Naive thymus-derived CD4-positive, alpha-beta T cell (primary cell): ENCODE results near the gene ZMYND11. TPM values are rescaled to one million over a fixed set of nuclear protein-coding genes. Genes with fewer than 3 reads are reported as not detected.

Source experiments
- ATAC-seq: fragments of 150-1000 bp; cut with Tn5 transposase; 2 replicates; pipeline ENCODE4 v1.10.0; 2021; ENCODE audit warnings: mild to moderate bottlenecking, moderate library complexity
- CTCF ChIA-PET: fragments of 350-600 bp; sonication (Branson Sonifier 250); formaldehyde crosslinking; loops from one replicate; lab custom pipeline; 2021; ENCODE audit warnings: antibody characterized with exemption; lab: Charles Lee
- POLR2A ChIA-PET: fragments of 350-600 bp; sonication (Branson Sonifier 250); formaldehyde crosslinking; loops from one replicate; lab custom pipeline; 2021; ENCODE audit warnings: antibody characterized with exemption, inconsistent platforms; lab: Charles Lee
- DNase-seq, 9 donors: peaks; one replicate each; pipeline versions ENCODE4 v3.0.0 to v3.0.0-alpha.2; 2020 to 2022; ENCODE audit warnings: mixed read lengths in 1 of 9
- H3K27ac ChIP-seq: one replicate; pipeline ENCODE4 v1.7.0; 2013; ENCODE audit warnings: mild to moderate bottlenecking, low read depth, low read length, moderate library complexity
- H3K27me3 ChIP-seq, 2 donors: one replicate each; pipeline ENCODE4 v1.7.0; 2013; ENCODE audit warnings: low read length in 2 of 2, mild to moderate bottlenecking in 2 of 2, moderate library complexity in 2 of 2; ENCODE audit not compliant: control insufficient read depth in 2 of 2, insufficient read depth in 2 of 2
- H3K36me3 ChIP-seq, 3 experiments: 1 replicate in 2 of 3; 2 replicates in 1 of 3; pipeline ENCODE4 v1.7.0; 2013; ENCODE audit warnings: low read length in 3 of 3, mild to moderate bottlenecking in 3 of 3, moderate library complexity in 1 of 3; ENCODE audit not compliant: insufficient read depth in 3 of 3, control insufficient read depth in 2 of 3
- H3K4me1 ChIP-seq, 2 donors: one replicate each; pipeline ENCODE4 v1.7.0; 2013; ENCODE audit warnings: low read length in 2 of 2, mild to moderate bottlenecking in 2 of 2, moderate library complexity in 1 of 2; ENCODE audit not compliant: control insufficient read depth in 2 of 2, insufficient read depth in 2 of 2
- H3K4me3 ChIP-seq: 2 replicates; pipeline ENCODE4 v1.7.0; 2013; ENCODE audit warnings: mild to moderate bottlenecking, low read length
- H3K9me3 ChIP-seq, 3 experiments: 1 replicate in 2 of 3; 2 replicates in 1 of 3; pipeline ENCODE4 v1.7.0; 2013; ENCODE audit warnings: low read length in 3 of 3; ENCODE audit not compliant: control insufficient read depth in 2 of 3
- H3K27ac Mint-ChIP-seq, 9 donors: one replicate each; pipeline ENCODE4 v1.8.0; 2020 to 2022; ENCODE audit warnings: mixed read lengths in 9 of 9, mild to moderate bottlenecking in 8 of 9, moderate library complexity in 5 of 9, inconsistent platforms in 2 of 9
- H3K27me3 Mint-ChIP-seq, 5 donors: one replicate each; pipeline ENCODE4 v1.8.0; 2021 to 2022; ENCODE audit warnings: mixed read lengths in 5 of 5, mild to moderate bottlenecking in 1 of 5
- H3K36me3 Mint-ChIP-seq, 5 donors: one replicate each; pipeline ENCODE4 v1.8.0; 2020 to 2022; ENCODE audit warnings: mixed read lengths in 5 of 5, mild to moderate bottlenecking in 3 of 5, inconsistent platforms in 1 of 5
- H3K4me1 Mint-ChIP-seq, 7 donors: one replicate each; pipeline ENCODE4 v1.8.0; 2020 to 2022; ENCODE audit warnings: mixed read lengths in 7 of 7, mild to moderate bottlenecking in 3 of 7, inconsistent platforms in 1 of 7
- H3K4me3 Mint-ChIP-seq, 10 donors: one replicate each; pipeline ENCODE4 v1.8.0; 2020 to 2022; ENCODE audit warnings: mild to moderate bottlenecking in 10 of 10, mixed read lengths in 10 of 10, moderate library complexity in 6 of 10, inconsistent platforms in 2 of 10
- H3K9me3 Mint-ChIP-seq, 11 donors: one replicate each; pipeline ENCODE4 v1.8.0; 2020 to 2022; ENCODE audit warnings: mixed read lengths in 11 of 11, mild to moderate bottlenecking in 4 of 11, inconsistent platforms in 1 of 11, moderate library complexity in 1 of 11
- intact Hi-C, 2 donors: fragments of 100-400 bp; cut with micrococcal nuclease; formaldehyde crosslinking; loops; one replicate each; pipeline ENCODE4 v1.15.1; 2023
- polyA plus RNA-seq, 2 donors: library from polyadenylated mRNA; unstranded; fragments of 300-500 nt; fragmentation: Illumina TruSeq; gene quantifications; one replicate each; pipeline ENCODE4 v1.2.3, GENCODE V29; 2021
- total RNA-seq, 6 experiments: library from RNA in 5 of 6; stranded (reverse) in 5 of 6; gene quantifications; 1 replicate in 5 of 6; 2 replicates in 1 of 6; pipeline ENCODE4 v1.2.3 and lab custom pipeline; 2021 to 2026

The ZMYND11 gene
- total and polyA plus RNA-seq, 7 experiments from 2014 or later = 25.7 to 63.1 (median 41.9) TPM

GRCh38 chr10:191703-192518, 56.7 kb downstream of the ZMYND11 start:
- intact Hi-C loops = no loop called here
- H3K27me3 ChIP-seq = no peaks in the 10 kb centered on the region
- ChIA-PET CTCF (interaction anchor here (0.6 kb wide), 1 partner anchor 429 kb away, joined by 3 read pairs; no protein-coding TSS in a partner anchor), POLR2A (interaction anchor here (0.6 kb wide), 1 partner anchor 52 kb away, joined by 3 read pairs; no protein-coding TSS in a partner anchor)
- Mint-ChIP-seq H3K4me1 (peaks cover 0 to 35% (median 14%) of the 10 kb centered on the region in 7 donors), H3K9me3 (peaks cover 0 to 2% (median 0%) of the 10 kb centered on the region in 11 donors), H3K4me3 (no peak overlapping the region), H3K27me3 (no peaks in the 10 kb centered on the region), H3K27ac (no peak overlapping the region), H3K36me3 (peaks cover 2 to 54% (median 40%) of the 10 kb centered on the region in 5 donors)
- no peak for DNase-seq
- H3K27ac ChIP-seq = no peak overlapping the region
- no peak overlapping the region for H3K4me3 ChIP-seq
- no peaks in the 10 kb centered on the region for H3K36me3 ChIP-seq
- no peaks in the 10 kb centered on the region for H3K9me3 ChIP-seq
- H3K4me1 ChIP-seq = no peaks in the 10 kb centered on the region
- ATAC-seq = no peak

DNA sequence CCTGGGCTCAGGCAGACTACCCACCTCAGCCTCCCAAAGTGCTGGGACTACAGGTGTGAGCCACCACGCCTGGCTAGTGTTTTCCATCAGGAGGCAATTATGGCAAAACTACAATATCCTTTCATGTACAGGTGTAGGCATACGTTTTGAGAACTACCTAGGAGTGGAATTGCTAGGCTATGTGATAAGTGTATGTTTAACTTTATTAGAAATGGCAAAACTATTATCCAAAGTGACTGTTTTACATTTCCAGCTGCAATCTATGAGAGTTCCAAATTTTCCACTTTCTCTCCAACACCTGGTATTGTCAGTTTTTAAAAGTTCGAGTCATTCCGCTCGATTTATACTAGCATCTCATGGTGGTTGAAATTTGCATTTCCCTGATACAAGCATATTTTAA, 59.0 kb downstream of the ZMYND11 start:
- DNase-seq = no peak
- POLR2A ChIA-PET = no interaction called here
- Mint-ChIP-seq H3K4me1 (peaks cover 0 to 35% (median 14%) of the 10 kb centered on the region in 7 donors), H3K9me3 (peaks cover 0 to 2% (median 0%) of the 10 kb centered on the region in 11 donors), H3K36me3 (peaks cover 2 to 54% (median 39%) of the 10 kb centered on the region in 5 donors), H3K27ac (no peak overlapping the region), H3K4me3 (no peak overlapping the region), H3K27me3 (no peaks in the 10 kb centered on the region)
- intact Hi-C loops = no loop called here
- ATAC-seq = no peak
- Histone ChIP-seq H3K4me1 (no peaks in the 10 kb centered on the region), H3K27ac (no peak overlapping the region), H3K4me3 (no peak overlapping the region), H3K36me3 (no peaks in the 10 kb centered on the region), H3K27me3 (no peaks in the 10 kb centered on the region), H3K9me3 (no peaks in the 10 kb centered on the region)
- CTCF ChIA-PET = no interaction called here

- peaks cover 0 to 22% (median 9%) of the 10 kb centered on the region in 5 donors for H3K36me3 Mint-ChIP-seq
- no peak overlapping the region for H3K27ac Mint-ChIP-seq
- no peaks in the 10 kb centered on the region for H3K9me3 Mint-ChIP-seq
These were observed 65.2 kb downstream of the ZMYND11 start for GRCh38 chr10:200405-200804.

DNA sequence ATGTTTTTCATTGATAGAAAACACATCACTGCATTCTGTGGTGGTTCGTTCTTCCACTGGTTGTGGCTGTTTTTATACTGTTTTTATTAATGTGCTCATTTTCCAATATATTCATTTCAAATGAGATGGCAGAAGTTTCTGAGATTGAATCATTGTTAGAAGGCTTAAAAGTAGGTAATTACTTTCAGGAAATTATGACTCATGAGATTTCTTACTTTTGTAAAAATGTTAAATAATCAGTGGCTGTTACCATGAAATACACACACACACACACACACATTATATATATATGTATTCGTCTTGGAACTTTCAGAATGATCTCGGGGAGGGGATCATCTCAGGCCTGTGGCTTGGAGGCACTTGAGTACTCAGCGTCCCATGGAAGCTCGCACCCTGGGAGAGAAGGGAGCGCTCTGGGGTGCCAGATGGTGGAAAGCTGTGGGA, 66.1 kb downstream of the ZMYND11 start:
- POLR2A ChIA-PET = no interaction called here
- DNase-seq = no peak
- no peaks in the 10 kb centered on the region for H3K4me1 ChIP-seq
- Mint-ChIP-seq H3K9me3 (peaks cover 0 to under 1% (median 0%) of the 10 kb centered on the region in 11 donors), H3K27ac (peak overlapping the region in 2 of 9 donors; percentile 46 to 68), H3K4me3 (no peak overlapping the region), H3K4me1 (peaks cover 0 to 19% (median 9%) of the 10 kb centered on the region in 7 donors), H3K36me3 (peaks cover under 1 to 24% (median 12%) of the 10 kb centered on the region in 5 donors), H3K27me3 (no peaks in the 10 kb centered on the region)
- ATAC-seq = no peak
- CTCF ChIA-PET = no interaction called here
- no peak overlapping the region for H3K4me3 ChIP-seq
- no peaks in the 10 kb centered on the region for H3K27me3 ChIP-seq
- no peaks in the 10 kb centered on the region for H3K36me3 ChIP-seq
- intact Hi-C loops = no loop called here
- no peak overlapping the region for H3K27ac ChIP-seq
- H3K9me3 ChIP-seq = no peaks in the 10 kb centered on the region

More at GRCh38 chr10:200405-200804, 65.2 kb downstream of the ZMYND11 start:
- CTCF ChIA-PET = no interaction called here
- Mint-ChIP-seq H3K4me3 (no peak overlapping the region), H3K27me3 (no peaks in the 10 kb centered on the region), H3K4me1 (peaks cover 0 to 20% (median 9%) of the 10 kb centered on the region in 7 donors)
- no peaks in the 10 kb centered on the region for H3K36me3 ChIP-seq
- no peak overlapping the region for H3K4me3 ChIP-seq
- POLR2A ChIA-PET = no interaction called here
- no peaks in the 10 kb centered on the region for H3K4me1 ChIP-seq
- no peak for DNase-seq
- ATAC-seq = no peak
- intact Hi-C loops = no loop called here
- no peaks in the 10 kb centered on the region for H3K27me3 ChIP-seq
- no peak overlapping the region for H3K27ac ChIP-seq
- no peaks in the 10 kb centered on the region for H3K9me3 ChIP-seq

- H3K4me3 ChIP-seq = no peak overlapping the region
- Mint-ChIP-seq H3K27ac (no peak overlapping the region), H3K9me3 (peaks cover 0 to 4% (median 0%) of the 10 kb centered on the region in 11 donors), H3K27me3 (no peaks in the 10 kb centered on the region), H3K4me3 (no peak overlapping the region), H3K36me3 (peaks cover 3 to 37% (median 22%) of the 10 kb centered on the region in 5 donors), H3K4me1 (peaks cover 0 to 12% (median 3%) of the 10 kb centered on the region in 7 donors)
- no peaks in the 10 kb centered on the region for H3K9me3 ChIP-seq
- ChIA-PET POLR2A (no interaction called here), CTCF (no interaction called here)
- intact Hi-C loops = no loop called here
- H3K27ac ChIP-seq = no peak overlapping the region
- no peaks in the 10 kb centered on the region for H3K36me3 ChIP-seq
- DNase-seq (no peak), ATAC-seq (no peak)
- no peaks in the 10 kb centered on the region for H3K4me1 ChIP-seq
- H3K27me3 ChIP-seq = no peaks in the 10 kb centered on the region
These were observed 73.4 kb downstream of the ZMYND11 start for GRCh38 chr10:208616-209015.

DNA sequence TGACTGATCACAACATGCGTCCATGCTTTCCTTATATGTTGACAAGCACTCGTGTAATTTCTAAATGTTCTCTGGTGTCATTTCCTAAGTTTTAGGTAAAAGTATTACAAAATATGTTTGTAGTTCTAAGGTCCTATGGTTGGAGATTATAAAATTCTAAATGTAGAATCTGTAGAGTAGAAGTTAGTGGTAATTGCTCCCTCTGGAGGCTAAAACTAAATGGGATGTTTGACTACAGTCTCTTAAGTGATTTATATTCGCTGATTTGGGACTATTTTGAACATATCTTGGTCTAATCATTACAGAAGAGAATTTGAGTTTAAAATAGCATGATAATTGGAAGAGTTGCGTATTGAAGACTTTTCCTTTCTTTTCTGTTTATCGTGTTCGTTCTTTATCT, 74.1 kb downstream of the ZMYND11 start:
- no peaks in the 10 kb centered on the region for H3K36me3 ChIP-seq
- no peak for DNase-seq
- no peak overlapping the region for H3K27ac ChIP-seq
- no peak overlapping the region for H3K27ac Mint-ChIP-seq
- H3K4me1 ChIP-seq = no peaks in the 10 kb centered on the region
- H3K4me1 Mint-ChIP-seq = peaks cover 0 to 5% (median 0%) of the 10 kb centered on the region in 7 donors
- no peak overlapping the region for H3K4me3 ChIP-seq
- ATAC-seq = no peak
- CTCF ChIA-PET = no interaction called here
- peaks cover 3 to 38% (median 22%) of the 10 kb centered on the region in 5 donors for H3K36me3 Mint-ChIP-seq
- no peaks in the 10 kb centered on the region for H3K27me3 Mint-ChIP-seq
- no peaks in the 10 kb centered on the region for H3K9me3 ChIP-seq
- intact Hi-C loops = no loop called here
- H3K9me3 Mint-ChIP-seq = peaks cover 0 to 4% (median 0%) of the 10 kb centered on the region in 11 donors
- no peak overlapping the region for H3K4me3 Mint-ChIP-seq
- POLR2A ChIA-PET = no interaction called here
- no peaks in the 10 kb centered on the region for H3K27me3 ChIP-seq
